GM19351 (cell line): ENCODE data around the gene CNPY3.

Source experiments
- ATAC-seq: cut with Tn5 transposase; IDR thresholded peaks from one replicate; pipeline ENCODE4 v1.9.1; 2021; ENCODE audit warnings: mild to moderate bottlenecking, moderate library complexity; ENCODE audit not compliant: unreplicated experiment

Gene CNPY3

DNA sequence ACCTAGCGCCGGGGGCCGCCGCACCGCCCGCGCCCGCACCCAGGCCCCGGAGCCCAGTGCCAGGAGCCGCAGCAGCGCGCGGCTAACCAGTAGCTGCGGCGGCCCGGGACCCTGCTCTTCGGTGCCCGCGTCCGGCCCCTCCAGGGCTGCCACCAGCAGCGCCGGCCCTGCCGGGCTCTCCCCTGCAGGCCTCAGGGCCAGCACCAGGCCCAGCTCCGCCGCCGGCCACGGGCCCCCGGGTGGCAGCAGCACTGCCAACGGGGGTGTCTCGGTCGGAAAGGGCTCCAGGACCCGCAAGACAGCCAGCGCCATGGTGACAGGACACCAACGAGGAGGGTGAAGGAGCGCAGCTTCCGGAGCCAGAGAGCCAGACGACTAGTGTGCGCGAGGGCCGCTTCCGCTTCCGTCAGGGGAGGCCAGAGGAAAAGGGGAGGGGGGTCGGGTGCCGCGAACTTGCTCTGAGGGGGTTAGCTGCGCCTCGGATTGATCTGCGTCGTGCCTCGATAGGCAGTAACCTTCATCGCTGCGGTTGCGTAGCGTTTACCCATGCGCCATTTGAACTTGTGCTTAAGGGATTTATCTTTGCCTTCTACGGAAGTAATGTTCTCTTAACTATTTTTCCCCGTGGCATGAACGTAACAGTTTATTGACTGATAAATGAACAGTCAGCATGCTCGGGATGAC is 49.7 kb downstream of the CNPY3 start, which contains the start of gene PEX6:
Gene PEX6 (minus strand): TSS at position 343 of the 684 bp plus-strand sequence. CDS start 31 bp downstream, at position 312.
- ATAC-seq, result peak; percentile 93

DNA sequence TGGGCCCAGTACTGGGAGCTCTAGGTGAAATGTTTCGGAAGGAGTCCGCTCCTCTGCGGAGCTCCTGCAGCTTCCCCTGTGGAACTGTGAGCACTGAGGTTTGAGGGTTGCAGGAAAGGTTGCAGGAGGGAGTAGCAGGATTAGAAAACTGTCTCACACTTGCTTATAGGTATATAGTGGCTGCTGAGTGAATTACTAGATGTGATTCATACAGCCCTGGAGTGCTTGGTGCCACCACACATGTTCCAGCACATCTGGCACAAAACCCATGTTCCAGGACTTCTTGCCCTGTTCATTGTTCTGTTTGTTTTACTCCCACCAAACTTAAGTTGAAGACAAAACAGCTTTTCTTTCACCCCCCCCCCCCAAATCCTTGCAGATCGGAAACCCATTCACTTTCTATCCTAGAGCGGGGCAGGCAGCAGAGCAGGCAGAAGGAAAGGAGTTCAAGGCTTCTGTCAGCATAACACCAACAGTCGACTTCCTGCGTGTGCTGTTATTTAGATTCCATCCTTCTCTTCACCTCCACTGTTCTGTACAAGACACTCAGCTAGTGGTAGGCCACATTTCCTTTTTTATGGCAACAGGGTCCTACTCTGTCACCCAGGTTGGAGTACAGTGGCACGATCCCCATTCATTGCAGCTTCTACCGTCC is 50.4 kb downstream of the CNPY3 start:
- ATAC-seq, result no peak

DNA sequence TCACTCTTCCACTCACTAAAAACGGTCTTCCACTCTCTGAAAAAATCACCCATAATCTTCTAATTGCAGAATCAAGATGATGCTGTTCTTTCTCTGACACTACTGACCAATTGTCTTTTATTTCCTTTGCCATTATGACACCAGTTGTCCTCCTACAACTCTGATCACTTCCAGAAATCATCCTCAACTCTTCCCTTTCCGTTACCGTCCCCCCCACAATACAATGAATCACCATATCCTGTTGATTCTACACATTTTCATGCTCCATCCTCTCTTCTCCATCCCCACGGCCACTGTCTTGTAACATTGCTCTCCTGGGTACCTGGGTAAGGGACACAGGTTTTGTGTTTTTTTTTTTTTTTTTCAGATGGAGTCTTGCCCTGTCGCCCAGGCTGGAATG is 52.6 kb downstream of the CNPY3 start:
- ATAC-seq, result no peak

DNA sequence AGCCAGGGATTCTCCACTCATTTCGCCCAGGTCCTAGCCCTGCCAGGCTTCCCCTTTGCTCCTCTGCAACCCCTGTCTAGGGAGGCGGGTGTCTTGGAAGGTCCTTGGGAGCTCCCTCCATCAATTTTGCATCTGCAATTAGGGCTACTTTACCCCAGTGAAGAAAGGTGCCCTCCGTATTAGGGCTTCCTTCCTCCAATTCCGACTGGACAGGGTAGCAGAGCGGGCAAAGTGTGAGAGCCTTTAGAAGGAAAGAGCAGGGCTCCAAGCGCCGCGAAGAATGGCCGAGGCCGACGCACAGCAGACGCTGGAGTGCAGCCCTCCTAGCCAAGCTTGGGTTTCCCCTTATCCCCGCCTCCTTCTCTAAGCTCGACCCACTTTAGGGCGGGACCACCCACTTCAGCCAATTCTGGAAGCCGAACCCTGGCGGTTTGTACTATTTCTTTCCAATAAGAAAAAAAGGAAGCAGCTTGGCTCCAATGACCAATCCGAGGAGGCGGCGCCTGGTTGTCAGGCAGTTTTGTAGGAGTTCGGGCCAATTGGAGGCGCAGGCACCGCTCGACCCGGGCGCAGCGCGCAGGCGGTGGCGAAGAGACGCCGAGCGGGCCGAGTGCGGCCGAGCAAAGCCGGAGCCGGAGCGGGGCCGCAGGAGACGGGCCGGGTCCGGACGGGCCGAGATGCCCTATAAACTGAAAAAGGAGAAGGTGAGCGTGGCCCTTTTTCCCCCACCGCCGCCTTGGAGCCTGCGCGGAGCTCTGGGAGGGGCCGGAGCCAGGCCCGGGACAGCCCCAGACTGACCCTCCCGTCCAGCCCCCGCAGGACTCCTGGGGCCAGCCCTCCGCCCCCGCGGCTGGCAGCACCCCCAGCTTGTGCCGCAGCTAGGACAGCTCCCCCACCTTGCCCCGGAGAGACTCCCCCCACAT is 55.0 kb downstream of the CNPY3 start, which contains the start of gene PPP2R5D:
Gene PPP2R5D (plus strand): TSS at position 570 of the 923 bp plus-strand sequence. CDS start 108 bp downstream, at position 678.
- ATAC-seq, result peak; percentile 93

DNA sequence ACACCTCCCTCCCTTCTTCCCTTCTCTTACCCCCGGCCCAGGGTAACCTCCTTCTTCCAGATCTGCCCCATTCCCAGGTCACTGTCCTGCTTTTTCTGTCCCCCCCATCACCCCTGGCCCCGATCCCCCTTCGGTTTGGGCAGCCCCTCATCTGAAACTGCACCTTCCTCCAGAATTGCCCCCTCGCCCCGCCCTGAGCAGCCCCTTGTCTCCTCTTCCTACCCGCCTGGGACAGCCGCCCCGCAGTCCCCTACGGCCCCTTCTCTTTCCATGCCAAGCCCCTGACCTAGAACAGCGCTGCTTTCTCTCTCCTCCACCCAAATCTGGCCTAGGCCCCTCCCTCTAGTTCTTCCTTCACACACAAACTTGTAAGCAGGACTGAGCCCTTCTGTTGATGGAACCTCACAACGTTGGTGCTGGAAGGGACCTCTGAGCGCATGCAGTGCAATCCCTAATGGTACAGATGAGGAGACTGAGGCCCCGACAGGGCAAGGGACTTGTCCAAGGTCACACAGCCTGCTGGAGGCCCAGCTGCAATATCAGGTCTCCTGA is 55.7 kb downstream of the CNPY3 start:
- no peak for ATAC-seq

DNA sequence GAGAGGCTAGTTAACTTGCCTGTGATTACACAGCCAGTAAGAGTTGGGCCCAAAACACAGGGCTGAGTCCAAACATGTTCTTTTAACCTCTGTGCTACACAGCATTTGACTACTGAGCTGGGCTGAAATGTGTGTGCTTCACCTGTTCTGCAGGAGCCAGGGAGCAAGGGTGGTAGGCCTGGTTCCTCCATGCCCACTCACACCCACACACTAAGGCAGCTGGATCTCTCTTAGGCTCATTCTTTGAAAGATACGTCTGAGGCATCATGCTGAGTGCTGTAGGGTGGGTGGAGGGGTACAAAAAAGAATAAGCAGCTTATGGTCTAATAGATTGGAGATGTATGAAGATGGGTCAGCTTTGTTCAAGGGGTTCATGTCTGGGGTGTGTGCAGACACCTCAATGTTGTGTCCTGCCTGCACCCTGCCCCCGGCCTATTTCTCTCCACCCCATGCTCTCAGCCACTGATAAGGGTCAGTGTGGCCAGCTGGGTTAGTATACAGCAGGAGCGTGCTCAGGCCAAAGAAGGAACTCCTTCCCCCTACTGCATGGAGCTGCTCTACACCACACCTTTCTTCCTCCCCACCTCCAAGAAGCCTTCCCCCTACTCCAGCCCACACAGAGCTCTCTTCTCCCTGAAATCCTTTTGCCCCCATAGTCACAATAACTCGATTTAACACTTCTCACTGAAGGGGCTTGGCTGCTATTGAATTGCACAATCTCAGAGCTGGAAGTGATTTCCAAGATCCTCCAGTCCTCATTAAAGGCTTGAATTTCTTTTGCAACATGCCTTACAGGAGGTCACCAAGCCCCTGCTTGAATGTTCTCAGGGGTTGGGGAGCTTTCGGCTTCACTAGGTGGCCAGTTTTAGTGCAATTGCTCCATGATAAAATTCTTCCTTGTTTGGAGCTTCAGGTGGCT is 58.5 kb downstream of the CNPY3 start:
- ATAC-seq, result no peak

DNA sequence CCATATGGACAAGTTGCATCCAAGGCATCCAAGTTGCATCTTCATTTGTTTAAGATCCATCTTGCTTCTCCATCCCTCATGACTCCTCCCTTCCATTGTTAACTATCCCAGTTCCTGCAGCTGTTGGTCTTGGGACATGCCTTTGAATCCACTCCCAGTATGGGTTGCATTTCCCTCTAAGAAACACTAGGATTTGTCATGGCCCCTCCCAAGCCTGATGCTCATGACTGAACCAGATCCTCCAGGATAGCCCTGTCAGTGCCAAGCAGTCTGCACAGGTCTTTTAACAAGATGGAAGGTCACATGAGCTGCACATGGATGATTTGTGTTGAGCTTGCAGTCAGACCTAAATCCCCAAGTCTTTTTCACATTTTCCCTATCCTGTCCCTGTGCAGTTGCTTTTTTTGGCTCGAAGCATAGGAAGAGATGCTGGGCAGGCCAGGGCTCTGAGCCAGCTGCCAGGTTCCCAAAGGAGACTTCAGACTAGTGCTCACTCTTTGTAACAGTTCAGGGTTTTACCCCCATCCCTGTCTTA is 59.3 kb downstream of the CNPY3 start:
- ATAC-seq, result no peak
